Measurements from ENCODE around the gene PHAX. TPM values are rescaled to one million over a fixed set of nuclear protein-coding genes. Genes with fewer than 3 reads are reported as not detected.
"Not testable (repeated sequence)": the region's sequence is repeated elsewhere in the genome, so short reads cannot be mapped to it uniquely, and the experiment has no call there.

Gene PHAX
- total RNA-seq, 1 donor from 2014 or later: 23.2 TPM

DNA sequence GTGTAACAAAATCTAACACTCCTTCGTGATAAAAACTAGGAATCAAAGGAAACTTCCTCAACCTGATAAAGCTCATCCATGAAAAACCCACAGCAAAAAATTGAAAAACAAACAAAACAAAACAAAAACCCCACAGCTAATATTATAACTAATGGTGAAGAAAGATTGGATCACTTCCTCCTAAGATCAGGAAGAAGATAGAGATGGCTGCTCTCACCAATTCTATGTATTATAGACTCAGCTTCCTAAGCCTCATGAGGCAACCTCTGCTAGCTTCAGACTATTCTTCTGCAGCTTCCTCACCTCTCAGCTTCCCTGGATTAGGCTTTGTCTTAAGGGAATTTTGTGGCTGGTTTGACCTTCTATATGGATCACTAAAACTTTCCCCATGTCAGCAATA lies 40.1 kb downstream of the PHAX start:
- no peak for DNase-seq
- Histone ChIP-seq H3K36me3 (no peaks in the 10 kb centered on the region), H3K4me1 (no peaks in the 10 kb centered on the region), H3K4me3 (no peak overlapping the region), H3K9me3 (peaks cover 5% of the 10 kb centered on the region), H3K27ac (no peak overlapping the region), H3K27me3 (no peaks in the 10 kb centered on the region)
- ATAC-seq: no peak
- intact Hi-C loops (cut with DNase I): no loop called here
- TF ChIP-seq, protein P1, sequence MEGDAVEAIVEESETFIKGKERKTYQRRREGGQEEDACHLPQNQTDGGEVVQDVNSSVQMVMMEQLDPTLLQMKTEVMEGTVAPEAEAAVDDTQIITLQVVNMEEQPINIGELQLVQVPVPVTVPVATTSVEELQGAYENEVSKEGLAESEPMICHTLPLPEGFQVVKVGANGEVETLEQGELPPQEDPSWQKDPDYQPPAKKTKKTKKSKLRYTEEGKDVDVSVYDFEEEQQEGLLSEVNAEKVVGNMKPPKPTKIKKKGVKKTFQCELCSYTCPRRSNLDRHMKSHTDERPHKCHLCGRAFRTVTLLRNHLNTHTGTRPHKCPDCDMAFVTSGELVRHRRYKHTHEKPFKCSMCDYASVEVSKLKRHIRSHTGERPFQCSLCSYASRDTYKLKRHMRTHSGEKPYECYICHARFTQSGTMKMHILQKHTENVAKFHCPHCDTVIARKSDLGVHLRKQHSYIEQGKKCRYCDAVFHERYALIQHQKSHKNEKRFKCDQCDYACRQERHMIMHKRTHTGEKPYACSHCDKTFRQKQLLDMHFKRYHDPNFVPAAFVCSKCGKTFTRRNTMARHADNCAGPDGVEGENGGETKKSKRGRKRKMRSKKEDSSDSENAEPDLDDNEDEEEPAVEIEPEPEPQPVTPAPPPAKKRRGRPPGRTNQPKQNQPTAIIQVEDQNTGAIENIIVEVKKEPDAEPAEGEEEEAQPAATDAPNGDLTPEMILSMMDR (IDR thresholded peaks at IDR 0.05): no peak

DNA sequence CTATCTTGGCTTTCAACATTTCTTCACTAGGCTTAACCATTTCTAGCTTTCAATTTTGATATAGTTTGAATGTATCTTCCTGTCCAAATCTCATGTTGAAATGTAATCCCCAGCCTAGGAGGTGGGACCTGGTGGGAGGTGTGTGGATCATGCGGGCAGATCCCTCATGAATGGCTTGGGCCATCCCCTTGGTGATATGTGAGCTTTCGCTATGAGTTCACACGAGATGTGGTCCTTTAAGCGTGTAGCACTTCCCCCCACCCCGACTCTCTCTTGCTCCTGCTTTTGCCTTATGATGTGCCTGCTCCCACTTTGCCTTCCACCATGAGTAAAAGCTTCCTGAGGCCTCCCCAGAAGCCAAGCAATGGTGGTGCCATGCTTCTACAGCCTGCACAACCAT lies 40.6 kb downstream of the PHAX start:
- TF ChIP-seq, protein P1 (IDR thresholded peaks at IDR 0.05): no peak
- no peak for ATAC-seq
- Histone ChIP-seq H3K4me3 (no peak overlapping the region), H3K36me3 (no peaks in the 10 kb centered on the region), H3K9me3 (peaks cover 5% of the 10 kb centered on the region), H3K4me1 (no peaks in the 10 kb centered on the region), H3K27ac (no peak overlapping the region), H3K27me3 (no peaks in the 10 kb centered on the region)
- DNase-seq: no peak
- intact Hi-C loops (cut with DNase I): no loop called here

DNA sequence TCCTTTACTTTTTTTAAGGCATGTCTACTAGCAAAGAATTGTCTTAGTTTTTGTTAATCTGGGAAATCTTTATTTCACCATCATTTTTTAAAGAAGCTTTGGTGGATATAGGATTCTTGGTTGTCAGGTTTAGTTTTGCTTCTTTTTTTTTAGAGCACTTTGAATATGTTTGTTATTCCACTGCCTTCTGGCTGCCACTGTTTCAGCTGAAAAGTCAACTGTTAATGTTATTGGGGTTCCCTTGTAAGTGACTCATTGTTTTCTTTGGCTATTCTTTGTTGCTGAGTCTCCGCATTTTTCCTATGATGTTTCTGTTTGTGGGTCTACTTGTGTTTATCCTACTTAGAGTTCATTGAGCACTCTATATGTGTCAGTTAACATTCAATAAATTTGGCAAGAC lies 44.4 kb downstream of the PHAX start:
- Histone ChIP-seq H3K27ac (no peak overlapping the region), H3K9me3 (peaks cover 5% of the 10 kb centered on the region), H3K4me1 (no peaks in the 10 kb centered on the region), H3K4me3 (no peak overlapping the region), H3K27me3 (no peaks in the 10 kb centered on the region), H3K36me3 (no peaks in the 10 kb centered on the region)
- intact Hi-C loops (cut with DNase I): no loop called here
- ATAC-seq (no peak), DNase-seq (no peak)
- TF ChIP-seq, protein P1 (IDR thresholded peaks at IDR 0.05): no peak

DNA sequence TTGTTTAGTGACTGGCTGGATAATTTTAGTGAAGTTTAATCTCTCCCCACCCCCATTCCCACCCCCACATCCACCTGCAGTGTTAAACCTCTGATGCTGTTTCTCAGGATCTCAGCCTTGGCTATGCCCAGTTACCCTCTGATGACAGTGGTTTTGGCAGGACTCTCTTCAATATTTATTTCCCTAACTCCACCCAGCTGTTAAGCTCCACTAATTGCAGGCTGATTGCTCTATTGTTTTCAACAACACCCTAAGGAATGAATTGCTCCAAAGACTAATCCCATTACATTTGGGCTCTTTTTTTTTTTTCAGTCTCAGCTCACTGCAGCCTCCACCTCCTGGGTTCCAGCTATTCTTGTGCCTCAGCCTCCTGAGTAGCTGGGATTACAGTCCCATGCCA lies 46.3 kb downstream of the PHAX start:
- no peak for ATAC-seq
- H3K36me3 ChIP-seq: no peaks in the 10 kb centered on the region
- no peaks in the 10 kb centered on the region for H3K27me3 ChIP-seq
- no peak for DNase-seq
- H3K9me3 ChIP-seq: peaks cover 5% of the 10 kb centered on the region
- no peaks in the 10 kb centered on the region for H3K4me1 ChIP-seq
- no peak overlapping the region for H3K4me3 ChIP-seq
- no peak overlapping the region for H3K27ac ChIP-seq
- TF ChIP-seq, protein P1 (IDR thresholded peaks at IDR 0.05): no peak
- intact Hi-C loops (cut with DNase I): no loop called here

DNA sequence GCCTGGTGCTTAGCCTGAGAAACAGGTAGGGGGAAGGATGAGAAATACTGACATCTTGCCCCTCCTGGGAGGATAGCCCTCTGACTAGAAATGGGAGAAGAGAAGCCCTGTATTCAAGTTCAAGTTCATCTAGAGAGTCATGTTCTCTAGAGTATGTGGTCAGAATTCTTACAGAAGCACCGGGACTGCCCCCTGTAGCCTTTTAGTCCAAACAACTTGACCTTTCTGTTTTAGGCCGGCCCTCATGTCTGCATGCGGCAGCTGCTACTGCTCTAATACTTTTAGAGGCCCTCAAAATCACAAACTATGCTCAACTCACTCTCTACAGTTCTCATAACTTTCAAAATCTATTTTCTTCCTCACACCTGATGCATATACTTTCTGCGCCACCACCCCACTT lies 47.7 kb downstream of the PHAX start:
- Histone ChIP-seq H3K36me3 (no peaks in the 10 kb centered on the region), H3K4me1 (no peaks in the 10 kb centered on the region), H3K9me3 (peaks cover 5% of the 10 kb centered on the region), H3K27me3 (no peaks in the 10 kb centered on the region), H3K27ac (no peak overlapping the region), H3K4me3 (no peak overlapping the region)
- ATAC-seq: no peak
- no peak for DNase-seq
- TF ChIP-seq, protein P1 (IDR thresholded peaks at IDR 0.05): no peak
- intact Hi-C loops (cut with DNase I): no loop called here

DNA sequence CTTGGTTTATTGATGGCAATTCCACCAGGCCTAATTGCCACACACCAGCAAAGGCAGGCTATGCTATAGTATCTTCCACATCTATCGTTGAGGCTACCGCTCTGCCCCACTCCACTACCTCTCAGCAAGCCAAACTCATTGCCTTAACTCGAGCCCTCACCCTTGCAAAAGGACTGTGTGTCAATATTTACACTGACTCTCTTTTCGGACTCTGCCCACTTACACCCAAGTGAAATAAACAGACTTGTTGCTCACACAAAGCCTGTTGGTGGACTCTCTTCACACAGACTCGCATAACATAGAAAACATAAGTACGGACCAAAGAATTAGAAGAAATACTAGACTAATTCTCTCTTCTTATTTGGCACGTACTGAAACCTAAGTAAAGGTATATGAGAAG lies 48.3 kb downstream of the PHAX start:
- DNase-seq; H3K27ac ChIP-seq; H3K4me3 ChIP-seq; H3K36me3 ChIP-seq; H3K9me3 ChIP-seq; intact Hi-C loops (cut with DNase I); H3K27me3 ChIP-seq; H3K4me1 ChIP-seq: not testable (repeated sequence)
- peak; percentile 59 for ATAC-seq

DNA sequence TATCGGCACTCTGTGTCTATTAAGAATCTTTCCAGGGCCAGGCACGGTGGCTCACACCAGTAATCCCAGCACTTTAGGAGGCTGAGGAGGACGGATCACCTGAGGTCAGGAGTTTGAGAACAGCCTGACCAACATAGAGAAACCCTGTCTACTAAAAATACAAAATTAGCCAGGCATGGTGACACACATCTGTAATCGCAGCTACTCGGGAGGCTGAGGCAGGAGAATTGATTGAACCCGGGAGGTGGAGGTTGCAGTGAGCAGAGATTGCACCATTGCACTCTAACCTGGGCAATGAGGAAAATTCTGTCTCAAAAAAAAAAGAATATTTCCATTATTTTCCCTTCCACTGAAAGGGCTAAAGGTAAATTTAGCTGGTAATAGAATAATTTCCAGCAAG lies 49.0 kb downstream of the PHAX start:
- H3K9me3 ChIP-seq; H3K36me3 ChIP-seq; H3K4me3 ChIP-seq; H3K4me1 ChIP-seq; intact Hi-C loops (cut with DNase I); DNase-seq; H3K27me3 ChIP-seq; H3K27ac ChIP-seq; ATAC-seq: not testable (repeated sequence)

All from upper lobe of right lung (tissue), 1 donor.